ENCODE data around the gene PCP4. TPM values are rescaled to one million over a fixed set of nuclear protein-coding genes. Genes with fewer than 3 reads are reported as not detected.

PCP4 gene
- total RNA-seq, 2 experiments from 2014 or later = not detected

- no peak for TF ChIP-seq CTCF (conservative IDR thresholded peaks at IDR 0.05; ENCODE audit: low read length)
- no peak for TF ChIP-seq EZH2phosphoT487 (IDR thresholded peaks at IDR 0.05; ENCODE audit: borderline replicate concordance, low read depth, low read length)
- POLR2A ChIA-PET = interaction anchor here (0.6 kb wide), 1 partner anchor 534 kb away, joined by 3 read pairs; no protein-coding TSS in a partner anchor
- no TSS peak for BruUV-seq (replicated peaks)
These were observed 16.1 kb upstream of the PCP4 start for GRCh38 chr21:39851002-39851618.

GRCh38 chr21:39852021-39852721 lies 15.1 kb upstream of the PCP4 start:
- Histone ChIP-seq H3K36me3 (ENCODE audit: insufficient read depth, low read length) (no peaks in the 10 kb centered on the region), H3K4me1 (ENCODE audit: insufficient read depth, low read length, poor library complexity, severe bottlenecking) (no peaks in the 10 kb centered on the region), H3K79me2 (ENCODE audit: insufficient read depth, low read depth, low read length) (no peaks in the 10 kb centered on the region), H3K4me2 (ENCODE audit: low read length) (no peak overlapping the region), H3K4me3 (ENCODE audit: low read depth, low read length, poor library complexity, severe bottlenecking) (no peak overlapping the region), H2AFZ (ENCODE audit: low read length) (no peak overlapping the region), H4K20me1 (ENCODE audit: insufficient read depth, low read length) (no peaks in the 10 kb centered on the region), H3K27ac (ENCODE audit: low read depth, low read length, poor library complexity, severe bottlenecking) (no peak overlapping the region), H3K9me3 (ENCODE audit: low read length) (no peaks in the 10 kb centered on the region), H3K9me2 (ENCODE audit: insufficient read depth, low read length) (no peaks in the 10 kb centered on the region)
- POLR2A ChIA-PET = interaction anchor here (0.6 to 1.2 kb wide), 2 partner anchors 18 to 349 kb away, joined by 3 to 5 read pairs; no protein-coding TSS in a partner anchor
- DNase-seq (ENCODE audit: low spot score) = no peak
- intact Hi-C loops (cut with micrococcal nuclease; ENCODE audit: unreplicated experiment) = no loop called here
- no peak for TF ChIP-seq CTCF (conservative IDR thresholded peaks at IDR 0.05; ENCODE audit: low read length)
- CTCF ChIA-PET (ENCODE audit: unreplicated experiment) = no interaction called here
- BruUV-seq (replicated peaks) = no TSS peak

More at GRCh38 chr21:39851002-39851618, 16.1 kb upstream of the PCP4 start:
- no peak for DNase-seq (ENCODE audit: low spot score)
- Histone ChIP-seq H3K27ac (ENCODE audit: low read depth, low read length, poor library complexity, severe bottlenecking) (no peak overlapping the region), H3K4me2 (ENCODE audit: low read length) (no peak overlapping the region), H3K9me2 (ENCODE audit: insufficient read depth, low read length) (no peaks in the 10 kb centered on the region), H3K4me1 (ENCODE audit: insufficient read depth, low read length, poor library complexity, severe bottlenecking) (no peaks in the 10 kb centered on the region), H3K9me3 (ENCODE audit: low read length) (no peaks in the 10 kb centered on the region), H3K36me3 (ENCODE audit: insufficient read depth, low read length) (no peaks in the 10 kb centered on the region), H3K79me2 (ENCODE audit: insufficient read depth, low read depth, low read length) (no peaks in the 10 kb centered on the region), H2AFZ (ENCODE audit: low read length) (no peak overlapping the region), H4K20me1 (ENCODE audit: insufficient read depth, low read length) (no peaks in the 10 kb centered on the region), H3K4me3 (ENCODE audit: low read depth, low read length, poor library complexity, severe bottlenecking) (no peak overlapping the region)
- CTCF ChIA-PET (ENCODE audit: unreplicated experiment) = no interaction called here
- intact Hi-C loops (cut with micrococcal nuclease; ENCODE audit: unreplicated experiment) = no loop called here

Data from OCI-LY7 (cell line).